ENCODE results near the gene SSNA1.

The SSNA1 gene

GRCh38 chr9:137166380-137167229 lies 21.9 kb upstream of the SSNA1 start:
- DNase-seq (ENCODE audit: insufficient read length, low spot score) (no peak), FAIRE-seq (no peak)

GRCh38 chr9:137167277-137167746 lies 21.2 kb upstream of the SSNA1 start:
- DNase-seq (ENCODE audit: insufficient read length, low spot score) (no peak), FAIRE-seq (no peak)

GRCh38 chr9:137167747-137168572 lies 20.5 kb upstream of the SSNA1 start:
- FAIRE-seq (no peak), DNase-seq (ENCODE audit: insufficient read length, low spot score) (no peak)

- FAIRE-seq (no peak), DNase-seq (ENCODE audit: insufficient read length, low spot score) (no peak)
Observed at GRCh38 chr9:137168573-137168903, 19.9 kb upstream of the SSNA1 start.

DNA sequence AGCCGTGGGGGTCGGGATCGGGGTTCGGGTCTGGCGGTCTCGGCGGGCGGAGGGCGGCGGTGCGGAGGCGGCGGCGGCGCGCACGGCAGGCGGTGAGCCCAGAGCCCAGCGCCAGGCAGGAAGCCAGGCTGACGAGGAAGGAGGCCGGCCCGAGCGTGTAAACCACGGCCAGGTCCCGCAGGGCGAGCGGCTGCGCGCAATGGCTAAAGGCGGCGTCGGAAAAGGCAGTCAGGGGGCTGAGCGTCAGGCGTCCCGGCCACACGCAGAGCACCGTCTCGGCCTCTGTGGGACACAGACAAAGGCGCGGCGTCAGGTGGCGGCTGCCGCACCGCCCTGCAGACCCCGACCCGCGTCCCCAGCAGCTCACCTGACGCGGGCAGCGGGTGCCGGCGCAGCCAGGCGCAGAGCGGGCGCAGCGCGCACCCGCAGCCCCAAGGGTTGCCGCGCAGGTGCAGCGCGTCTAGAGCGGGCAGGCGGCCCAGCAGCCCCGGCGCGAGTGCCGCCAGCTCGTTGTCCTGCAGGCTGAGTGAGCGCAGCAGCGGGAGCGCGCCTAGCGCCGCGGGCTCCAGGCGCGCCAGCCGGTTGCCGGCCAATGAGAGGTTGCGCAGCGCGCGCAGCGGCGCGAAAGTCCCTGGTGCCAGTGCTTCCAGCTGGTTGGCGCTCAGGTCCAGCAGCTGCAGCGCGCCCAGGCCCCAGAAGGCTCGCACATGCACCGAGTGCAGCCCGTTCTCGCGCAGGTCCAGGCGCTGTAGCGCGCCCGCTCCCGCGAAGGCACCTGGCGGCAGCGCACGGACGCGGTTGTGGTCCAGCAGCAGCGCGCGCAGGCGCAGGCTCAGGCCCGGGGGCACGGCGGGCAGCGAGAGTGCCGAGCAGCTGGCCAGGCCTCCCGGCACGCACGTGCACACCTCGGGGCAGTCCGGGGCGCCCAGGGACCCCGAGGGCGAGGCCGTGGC lies 19.3 kb upstream of the SSNA1 start:
- peak; percentile 14 for FAIRE-seq
- DNase-seq (ENCODE audit: insufficient read length, low spot score), result peak; percentile 82

GRCh38 chr9:137169896-137170358 lies 18.5 kb upstream of the SSNA1 start, which contains the start of gene LRRC26:
Gene LRRC26 (minus strand): TSS chr9:137170051. CDS start chr9:137169943, 108 bp downstream.
- DNase-seq (ENCODE audit: insufficient read length, low spot score), result no peak
- no peak for FAIRE-seq

DNA sequence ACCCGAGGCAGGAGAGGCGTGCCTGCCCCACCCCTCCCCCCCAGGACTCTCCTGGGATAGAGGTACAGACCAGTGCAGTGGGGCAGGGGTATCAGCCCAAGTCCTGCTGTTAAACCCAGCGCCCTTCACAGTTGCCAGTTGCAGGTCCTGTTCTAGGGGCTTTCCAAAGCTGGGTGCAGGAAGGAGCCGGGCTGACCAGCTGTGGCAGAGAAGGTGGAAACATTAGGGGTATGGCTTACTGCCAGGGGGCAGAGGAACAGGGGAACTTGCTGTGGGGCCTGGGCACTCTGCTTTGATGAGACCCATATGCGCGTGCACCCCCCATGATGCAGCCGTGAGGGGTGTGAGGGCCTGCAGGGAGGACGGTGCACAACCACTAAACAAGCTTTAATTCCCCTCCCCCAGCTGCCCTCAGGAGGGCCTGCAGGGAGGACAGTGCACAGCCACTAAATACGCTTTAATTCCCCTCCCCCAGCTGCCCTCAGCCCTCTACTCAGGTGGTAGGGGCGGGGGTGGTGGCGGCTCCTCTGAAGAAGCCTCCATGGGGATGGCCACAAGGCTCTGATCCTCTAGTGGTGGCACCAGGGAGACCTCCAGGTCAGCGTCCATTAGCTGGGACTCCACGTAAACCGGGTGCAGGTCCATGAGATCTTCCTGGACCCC lies 17.9 kb upstream of the SSNA1 start:
- FAIRE-seq (no peak), DNase-seq (ENCODE audit: insufficient read length, low spot score) (no peak)

- FAIRE-seq (no peak), DNase-seq (ENCODE audit: insufficient read length, low spot score) (no peak)
Observed at GRCh38 chr9:137171149-137171900, 17.2 kb upstream of the SSNA1 start.

GRCh38 chr9:137172901-137173795 lies 15.3 kb upstream of the SSNA1 start:
- no peak for DNase-seq (ENCODE audit: insufficient read length, low spot score)
- FAIRE-seq, result no peak

DNA sequence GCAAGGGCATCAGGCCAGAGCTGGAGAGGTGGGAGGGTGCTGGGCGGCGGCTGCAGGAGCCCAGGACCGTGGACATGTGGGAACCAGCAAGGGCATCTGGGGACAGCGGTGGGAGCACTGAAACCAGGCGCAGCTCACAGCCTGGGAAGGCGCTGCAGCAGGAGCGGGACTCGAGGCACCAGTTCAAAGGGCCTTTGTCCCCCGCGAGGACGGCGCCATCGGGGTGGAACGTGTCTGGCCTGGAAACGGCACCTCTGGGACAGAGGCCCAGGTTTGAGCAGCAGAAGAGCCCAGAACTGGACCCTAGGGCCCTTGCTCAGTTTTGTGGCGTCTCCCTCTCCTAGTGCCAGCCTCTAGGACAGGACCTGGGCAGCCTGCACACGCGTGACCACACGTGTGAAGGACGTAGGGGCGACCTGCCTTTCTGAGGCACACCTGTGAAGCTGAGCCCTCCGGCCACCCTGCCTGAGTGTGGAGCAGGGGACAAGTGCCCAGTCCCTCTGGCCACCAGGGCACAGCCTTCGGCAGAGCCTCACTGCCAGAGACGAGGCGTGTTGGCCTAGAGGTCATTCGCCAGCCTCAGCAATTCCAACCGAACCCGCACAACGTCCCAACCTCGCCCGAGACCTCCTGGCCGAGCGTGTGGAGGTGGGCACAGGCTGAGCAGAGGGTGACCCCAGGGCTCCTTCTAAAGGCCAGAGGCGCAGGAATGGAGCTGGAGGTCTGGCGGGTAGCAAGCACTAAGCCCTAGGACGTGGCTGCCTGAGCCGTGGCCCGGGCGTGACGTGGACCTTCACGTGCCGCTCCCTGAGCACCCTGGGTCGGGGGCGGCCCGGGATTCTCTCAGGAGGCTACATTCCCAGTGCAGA lies 14.4 kb upstream of the SSNA1 start:
- FAIRE-seq, result no peak
- no peak for DNase-seq (ENCODE audit: insufficient read length, low spot score)

GRCh38 chr9:137174722-137175293 lies 13.7 kb upstream of the SSNA1 start:
- no peak for FAIRE-seq

GRCh38 chr9:137175345-137175961 lies 13.0 kb upstream of the SSNA1 start:
- FAIRE-seq, result no peak
- no peak for DNase-seq (ENCODE audit: insufficient read length, low spot score)

More at GRCh38 chr9:137174722-137175293, 13.7 kb upstream of the SSNA1 start:
- DNase-seq (ENCODE audit: insufficient read length, low spot score), result no peak

- FAIRE-seq, result no peak
- no peak for DNase-seq (ENCODE audit: insufficient read length, low spot score)
Observed at GRCh38 chr9:137176302-137177182, 11.9 kb upstream of the SSNA1 start.

GRCh38 chr9:137178201-137178938 lies 10.1 kb upstream of the SSNA1 start:
- DNase-seq (ENCODE audit: insufficient read length, low spot score) (no peak), FAIRE-seq (no peak)

Data from GM19239 (cell line).